Measurements from ENCODE around the gene RHPN2.
"Not testable (repeated sequence)": the region's sequence is repeated elsewhere in the genome, so short reads cannot be mapped to it uniquely, and the experiment has no call there.

GRCh38 chr19:32988254-32988653, 76.4 kb downstream of the RHPN2 start:
- TF ChIP-seq BACH2 (CRISPR knock-in tag; IDR thresholded peaks at IDR 0.05; ENCODE audit: borderline replicate concordance); SNAI2 (CRISPR knock-in tag; IDR thresholded peaks at IDR 0.05); OSR1 (CRISPR knock-in tag; IDR thresholded peaks at IDR 0.05); ZFP3 (CRISPR knock-in tag; IDR thresholded peaks at IDR 0.05); ZNF70 (CRISPR knock-in tag; IDR thresholded peaks at IDR 0.05); CSRNP3 (CRISPR knock-in tag; IDR thresholded peaks at IDR 0.05); PATZ1 (CRISPR knock-in tag; IDR thresholded peaks at IDR 0.05; ENCODE audit: borderline replicate concordance): not testable (repeated sequence)

Measured in SK-N-SH treated with all-trans-retinoic acid at 6 μM for 48 hours (cell line).